ENCODE data around the gene EOLA1.
"Not testable (repeated sequence)": the region's sequence is repeated elsewhere in the genome, so short reads cannot be mapped to it uniquely, and the experiment has no call there.

Gene EOLA1

GRCh38 chrX:149515954-149516602, 24.7 kb upstream of the EOLA1 start:
- Histone ChIP-seq H3K27ac (ENCODE audit: low read length) (no peak overlapping the region), H3K36me3 (ENCODE audit: control insufficient read depth in 1 of 2, insufficient read depth in 2 of 2, low read length in 2 of 2) (no peaks in the 10 kb centered on the region), H3K9me3 (ENCODE audit: control insufficient read depth in 1 of 2, low read length in 2 of 2) (no peaks in the 10 kb centered on the region), H3K4me3 (ENCODE audit: low read depth in 1 of 2, low read length in 2 of 2) (no peak overlapping the region), H3K27me3 (ENCODE audit: low read depth, low read length) (no peaks in the 10 kb centered on the region), H3K4me1 (ENCODE audit: control insufficient read depth in 1 of 2, insufficient read depth in 2 of 2, low read length in 2 of 2) (no peaks in the 10 kb centered on the region)

GRCh38 chrX:149516604-149517003, 24.2 kb upstream of the EOLA1 start:
- H3K27me3 ChIP-seq (ENCODE audit: low read depth, low read length), result no peaks in the 10 kb centered on the region
- H3K4me3 ChIP-seq (ENCODE audit: low read depth in 1 of 2, low read length in 2 of 2), result no peak overlapping the region
- H3K4me1 ChIP-seq (ENCODE audit: control insufficient read depth in 1 of 2, insufficient read depth in 2 of 2, low read length in 2 of 2), result no peaks in the 10 kb centered on the region
- H3K27ac ChIP-seq (ENCODE audit: low read length), result no peak overlapping the region
- no peaks in the 10 kb centered on the region for H3K9me3 ChIP-seq (ENCODE audit: control insufficient read depth in 1 of 2, low read length in 2 of 2)
- no peaks in the 10 kb centered on the region for H3K36me3 ChIP-seq (ENCODE audit: control insufficient read depth in 1 of 2, insufficient read depth in 2 of 2, low read length in 2 of 2)

GRCh38 chrX:149517308-149517707, 23.5 kb upstream of the EOLA1 start:
- Histone ChIP-seq H3K4me1 (ENCODE audit: control insufficient read depth in 1 of 2, insufficient read depth in 2 of 2, low read length in 2 of 2) (no peaks in the 10 kb centered on the region), H3K27ac (ENCODE audit: low read length) (no peak overlapping the region), H3K4me3 (ENCODE audit: low read depth in 1 of 2, low read length in 2 of 2) (no peak overlapping the region), H3K9me3 (ENCODE audit: control insufficient read depth in 1 of 2, low read length in 2 of 2) (no peaks in the 10 kb centered on the region), H3K27me3 (ENCODE audit: low read depth, low read length) (no peaks in the 10 kb centered on the region), H3K36me3 (ENCODE audit: control insufficient read depth in 1 of 2, insufficient read depth in 2 of 2, low read length in 2 of 2) (no peaks in the 10 kb centered on the region)

- Histone ChIP-seq H3K27ac (ENCODE audit: low read length) (no peak overlapping the region), H3K4me1 (ENCODE audit: control insufficient read depth in 1 of 2, insufficient read depth in 2 of 2, low read length in 2 of 2) (peaks cover 0 to 3% of the 10 kb centered on the region in 2 donors)
Measured at GRCh38 chrX:149518236-149518635, 22.6 kb upstream of the EOLA1 start.

GRCh38 chrX:149520636-149521277, 20.1 kb upstream of the EOLA1 start:
- not testable (repeated sequence) for H3K36me3 ChIP-seq (ENCODE audit: control insufficient read depth in 1 of 2, insufficient read depth in 2 of 2, low read length in 2 of 2); H3K27me3 ChIP-seq (ENCODE audit: low read depth, low read length); H3K27ac ChIP-seq (ENCODE audit: low read length); H3K9me3 ChIP-seq (ENCODE audit: control insufficient read depth in 1 of 2, low read length in 2 of 2); H3K4me3 ChIP-seq (ENCODE audit: low read depth in 1 of 2, low read length in 2 of 2); H3K4me1 ChIP-seq (ENCODE audit: control insufficient read depth in 1 of 2, insufficient read depth in 2 of 2, low read length in 2 of 2)

More at GRCh38 chrX:149518236-149518635, 22.6 kb upstream of the EOLA1 start:
- no peaks in the 10 kb centered on the region for H3K9me3 ChIP-seq (ENCODE audit: control insufficient read depth in 1 of 2, low read length in 2 of 2)
- no peaks in the 10 kb centered on the region for H3K27me3 ChIP-seq (ENCODE audit: low read depth, low read length)
- no peaks in the 10 kb centered on the region for H3K36me3 ChIP-seq (ENCODE audit: control insufficient read depth in 1 of 2, insufficient read depth in 2 of 2, low read length in 2 of 2)
- H3K4me3 ChIP-seq (ENCODE audit: low read depth in 1 of 2, low read length in 2 of 2), result no peak overlapping the region

GRCh38 chrX:149521438-149521837, 19.4 kb upstream of the EOLA1 start:
- Histone ChIP-seq H3K27me3 (ENCODE audit: low read depth, low read length) (no peaks in the 10 kb centered on the region), H3K9me3 (ENCODE audit: control insufficient read depth in 1 of 2, low read length in 2 of 2) (no peaks in the 10 kb centered on the region), H3K36me3 (ENCODE audit: control insufficient read depth in 1 of 2, insufficient read depth in 2 of 2, low read length in 2 of 2) (no peaks in the 10 kb centered on the region), H3K27ac (ENCODE audit: low read length) (no peak overlapping the region), H3K4me3 (ENCODE audit: low read depth in 1 of 2, low read length in 2 of 2) (no peak overlapping the region), H3K4me1 (ENCODE audit: control insufficient read depth in 1 of 2, insufficient read depth in 2 of 2, low read length in 2 of 2) (peaks cover 0 to 3% of the 10 kb centered on the region in 2 donors)

- H3K27me3 ChIP-seq (ENCODE audit: low read depth, low read length), result no peaks in the 10 kb centered on the region
- no peak overlapping the region for H3K27ac ChIP-seq (ENCODE audit: low read length)
- no peaks in the 10 kb centered on the region for H3K36me3 ChIP-seq (ENCODE audit: control insufficient read depth in 1 of 2, insufficient read depth in 2 of 2, low read length in 2 of 2)
- no peak overlapping the region for H3K4me3 ChIP-seq (ENCODE audit: low read depth in 1 of 2, low read length in 2 of 2)
- no peaks in the 10 kb centered on the region for H3K9me3 ChIP-seq (ENCODE audit: control insufficient read depth in 1 of 2, low read length in 2 of 2)
- H3K4me1 ChIP-seq (ENCODE audit: control insufficient read depth in 1 of 2, insufficient read depth in 2 of 2, low read length in 2 of 2), result peaks cover 0 to 3% of the 10 kb centered on the region in 2 donors
Measured at GRCh38 chrX:149522916-149523315, 17.9 kb upstream of the EOLA1 start.

- H3K27me3 ChIP-seq (ENCODE audit: low read depth, low read length); H3K4me3 ChIP-seq (ENCODE audit: low read depth in 1 of 2, low read length in 2 of 2); H3K4me1 ChIP-seq (ENCODE audit: control insufficient read depth in 1 of 2, insufficient read depth in 2 of 2, low read length in 2 of 2); H3K9me3 ChIP-seq (ENCODE audit: control insufficient read depth in 1 of 2, low read length in 2 of 2); H3K36me3 ChIP-seq (ENCODE audit: control insufficient read depth in 1 of 2, insufficient read depth in 2 of 2, low read length in 2 of 2); H3K27ac ChIP-seq (ENCODE audit: low read length): not testable (repeated sequence)
Measured at GRCh38 chrX:149525389-149525788, 15.4 kb upstream of the EOLA1 start.

GRCh38 chrX:149525903-149526302, 14.9 kb upstream of the EOLA1 start:
- not testable (repeated sequence) for H3K27ac ChIP-seq (ENCODE audit: low read length); H3K36me3 ChIP-seq (ENCODE audit: control insufficient read depth in 1 of 2, insufficient read depth in 2 of 2, low read length in 2 of 2); H3K4me1 ChIP-seq (ENCODE audit: control insufficient read depth in 1 of 2, insufficient read depth in 2 of 2, low read length in 2 of 2); H3K9me3 ChIP-seq (ENCODE audit: control insufficient read depth in 1 of 2, low read length in 2 of 2); H3K4me3 ChIP-seq (ENCODE audit: low read depth in 1 of 2, low read length in 2 of 2); H3K27me3 ChIP-seq (ENCODE audit: low read depth, low read length)

- H3K4me3 ChIP-seq (ENCODE audit: low read depth in 1 of 2, low read length in 2 of 2); H3K4me1 ChIP-seq (ENCODE audit: control insufficient read depth in 1 of 2, insufficient read depth in 2 of 2, low read length in 2 of 2); H3K27me3 ChIP-seq (ENCODE audit: low read depth, low read length); H3K27ac ChIP-seq (ENCODE audit: low read length); H3K36me3 ChIP-seq (ENCODE audit: control insufficient read depth in 1 of 2, insufficient read depth in 2 of 2, low read length in 2 of 2); H3K9me3 ChIP-seq (ENCODE audit: control insufficient read depth in 1 of 2, low read length in 2 of 2): not testable (repeated sequence)
Measured at GRCh38 chrX:149526318-149527033, 14.3 kb upstream of the EOLA1 start.

GRCh38 chrX:149527705-149528104, 13.1 kb upstream of the EOLA1 start:
- Histone ChIP-seq H3K36me3 (ENCODE audit: control insufficient read depth in 1 of 2, insufficient read depth in 2 of 2, low read length in 2 of 2) (peaks cover 0 to 4% of the 10 kb centered on the region in 2 donors), H3K27me3 (ENCODE audit: low read depth, low read length) (no peaks in the 10 kb centered on the region), H3K27ac (ENCODE audit: low read length) (no peak overlapping the region), H3K9me3 (ENCODE audit: control insufficient read depth in 1 of 2, low read length in 2 of 2) (no peaks in the 10 kb centered on the region), H3K4me1 (ENCODE audit: control insufficient read depth in 1 of 2, insufficient read depth in 2 of 2, low read length in 2 of 2) (no peaks in the 10 kb centered on the region), H3K4me3 (ENCODE audit: low read depth in 1 of 2, low read length in 2 of 2) (no peak overlapping the region)

All from muscle layer of duodenum (tissue), 2 donors.